ENCODE measurements around the gene AQP3. TPM values are rescaled to one million over a fixed set of nuclear protein-coding genes. Genes with fewer than 3 reads are reported as not detected.

Gene AQP3
- polyA plus RNA-seq, 1 donor (not counting 4 experiments of a cell fraction or from before 2014, with no cell fraction given), result 239 TPM

- peaks cover 21% of the 10 kb centered on the region for H3K4me1 ChIP-seq (ENCODE audit: control insufficient read depth, extremely low read depth, insufficient read depth, low read length)
- H3K36me3 ChIP-seq (ENCODE audit: control insufficient read depth in 2 of 2, extremely low read depth in 1 of 2, insufficient read depth in 2 of 2, low read length in 2 of 2), result no peaks in the 10 kb centered on the region
- no peaks in the 10 kb centered on the region for H3K27me3 ChIP-seq (ENCODE audit: control insufficient read depth, extremely low read depth, insufficient read depth, low read length)
- dilution Hi-C loops (cut with MboI; ENCODE audit: extremely low pct_ligation_motif_present, low sequenced_read_pairs), result no loop called here
- no peak overlapping the region for H3K4me3 ChIP-seq (ENCODE audit: control insufficient read depth in 2 of 3, extremely low read depth in 1 of 3, insufficient read depth in 2 of 3, low read depth in 1 of 3, low read length in 3 of 3)
- no peaks in the 10 kb centered on the region for H3K79me2 ChIP-seq (ENCODE audit: control insufficient read depth, insufficient read depth, low read length)
- no peak overlapping the region for H3K4me2 ChIP-seq (ENCODE audit: control insufficient read depth, extremely low read depth, insufficient read depth, low read depth, low read length)
- DNase-seq (ENCODE audit: low read depth, low spot score) (no peak), FAIRE-seq (no peak)
- no peaks in the 10 kb centered on the region for H4K20me1 ChIP-seq (ENCODE audit: control insufficient read depth, extremely low read depth, insufficient read depth, low read length)
- no peak overlapping the region for H2AFZ ChIP-seq (ENCODE audit: control insufficient read depth, low read length)
- H3K9ac ChIP-seq (ENCODE audit: control insufficient read depth, extremely low read depth, insufficient read depth, low read length), result no peak overlapping the region
- H3K27ac ChIP-seq (ENCODE audit: control insufficient read depth, insufficient read depth, low read length), result no peak overlapping the region
- TF ChIP-seq, protein P1, sequence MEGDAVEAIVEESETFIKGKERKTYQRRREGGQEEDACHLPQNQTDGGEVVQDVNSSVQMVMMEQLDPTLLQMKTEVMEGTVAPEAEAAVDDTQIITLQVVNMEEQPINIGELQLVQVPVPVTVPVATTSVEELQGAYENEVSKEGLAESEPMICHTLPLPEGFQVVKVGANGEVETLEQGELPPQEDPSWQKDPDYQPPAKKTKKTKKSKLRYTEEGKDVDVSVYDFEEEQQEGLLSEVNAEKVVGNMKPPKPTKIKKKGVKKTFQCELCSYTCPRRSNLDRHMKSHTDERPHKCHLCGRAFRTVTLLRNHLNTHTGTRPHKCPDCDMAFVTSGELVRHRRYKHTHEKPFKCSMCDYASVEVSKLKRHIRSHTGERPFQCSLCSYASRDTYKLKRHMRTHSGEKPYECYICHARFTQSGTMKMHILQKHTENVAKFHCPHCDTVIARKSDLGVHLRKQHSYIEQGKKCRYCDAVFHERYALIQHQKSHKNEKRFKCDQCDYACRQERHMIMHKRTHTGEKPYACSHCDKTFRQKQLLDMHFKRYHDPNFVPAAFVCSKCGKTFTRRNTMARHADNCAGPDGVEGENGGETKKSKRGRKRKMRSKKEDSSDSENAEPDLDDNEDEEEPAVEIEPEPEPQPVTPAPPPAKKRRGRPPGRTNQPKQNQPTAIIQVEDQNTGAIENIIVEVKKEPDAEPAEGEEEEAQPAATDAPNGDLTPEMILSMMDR (optimal IDR thresholded peaks at IDR 0.05 in 1 of 3, IDR thresholded peaks at IDR 0.05 in 1 of 3, conservative IDR thresholded peaks at IDR 0.05 in 1 of 3; ENCODE audit: extremely low read depth in 1 of 3, insufficient read depth in 2 of 3, low read length in 3 of 3), result no peak
- TF ChIP-seq EZH2 (IDR thresholded peaks at IDR 0.05; ENCODE audit: low read length), result no peak
- no peaks in the 10 kb centered on the region for H3K9me1 ChIP-seq (ENCODE audit: control insufficient read depth, extremely low read depth, insufficient read depth, low read length)
- no peaks in the 10 kb centered on the region for H3K9me3 ChIP-seq (ENCODE audit: control insufficient read depth, low read depth, low read length)
These were observed 13.5 kb downstream of the AQP3 start for GRCh38 chr9:33433871-33434270.

- Histone ChIP-seq H3K9me3 (ENCODE audit: control insufficient read depth, low read depth, low read length) (no peaks in the 10 kb centered on the region), H3K9me1 (ENCODE audit: control insufficient read depth, extremely low read depth, insufficient read depth, low read length) (no peaks in the 10 kb centered on the region), H4K20me1 (ENCODE audit: control insufficient read depth, extremely low read depth, insufficient read depth, low read length) (no peaks in the 10 kb centered on the region), H3K4me3 (ENCODE audit: control insufficient read depth in 2 of 3, extremely low read depth in 1 of 3, insufficient read depth in 2 of 3, low read depth in 1 of 3, low read length in 3 of 3) (no peak overlapping the region), H3K27ac (ENCODE audit: control insufficient read depth, insufficient read depth, low read length) (no peak overlapping the region), H3K36me3 (ENCODE audit: control insufficient read depth in 2 of 2, extremely low read depth in 1 of 2, insufficient read depth in 2 of 2, low read length in 2 of 2) (no peaks in the 10 kb centered on the region), H3K79me2 (ENCODE audit: control insufficient read depth, insufficient read depth, low read length) (no peaks in the 10 kb centered on the region), H3K9ac (ENCODE audit: control insufficient read depth, extremely low read depth, insufficient read depth, low read length) (no peak overlapping the region), H3K27me3 (ENCODE audit: control insufficient read depth, extremely low read depth, insufficient read depth, low read length) (no peaks in the 10 kb centered on the region), H3K4me2 (ENCODE audit: control insufficient read depth, extremely low read depth, insufficient read depth, low read depth, low read length) (no peak overlapping the region), H3K4me1 (ENCODE audit: control insufficient read depth, extremely low read depth, insufficient read depth, low read length) (peaks cover 24% of the 10 kb centered on the region), H2AFZ (ENCODE audit: control insufficient read depth, low read length) (no peak overlapping the region)
- dilution Hi-C loops (cut with MboI; ENCODE audit: extremely low pct_ligation_motif_present, low sequenced_read_pairs), result no loop called here
- peak; percentile 23 for FAIRE-seq
- DNase-seq (ENCODE audit: low read depth, low spot score), result no peak
- TF ChIP-seq, protein P1 (optimal IDR thresholded peaks at IDR 0.05 in 1 of 3, IDR thresholded peaks at IDR 0.05 in 1 of 3, conservative IDR thresholded peaks at IDR 0.05 in 1 of 3; ENCODE audit: extremely low read depth in 1 of 3, insufficient read depth in 2 of 3, low read length in 3 of 3), result no peak
- TF ChIP-seq EZH2 (IDR thresholded peaks at IDR 0.05; ENCODE audit: low read length), result no peak
These were observed 16.0 kb downstream of the AQP3 start for GRCh38 chr9:33431420-33431819.

Data from keratinocyte (primary cell).